Left forelimb (tissue), 1 donor: ENCODE data around the gene COX7A1.

ENCODE experiments used
- DNase-seq: peaks from one replicate; pipeline ENCODE4 v3.0.0-alpha.2; 2018; ENCODE audit warnings: low spot score

COX7A1 gene

DNA sequence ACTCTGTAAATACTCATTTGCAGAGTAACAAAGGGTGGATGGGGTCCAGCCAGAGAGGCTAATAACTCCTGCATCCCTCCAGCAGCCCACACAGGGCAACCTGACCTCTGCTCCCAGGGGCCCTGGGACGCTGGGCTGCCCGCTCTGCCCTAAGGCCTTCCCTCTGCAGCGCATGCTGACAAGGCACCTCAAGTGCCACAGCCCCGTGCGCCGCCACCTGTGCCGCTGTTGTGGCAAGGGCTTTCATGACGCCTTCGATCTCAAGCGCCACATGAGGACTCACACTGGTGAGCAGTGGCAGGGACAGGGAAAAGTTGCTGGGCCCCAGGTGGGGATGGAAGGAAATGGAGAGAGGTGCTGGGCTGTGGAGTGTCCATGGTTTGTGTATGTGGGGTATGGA lies 39.6 kb downstream of the COX7A1 start:
- DNase-seq: no peak

DNA sequence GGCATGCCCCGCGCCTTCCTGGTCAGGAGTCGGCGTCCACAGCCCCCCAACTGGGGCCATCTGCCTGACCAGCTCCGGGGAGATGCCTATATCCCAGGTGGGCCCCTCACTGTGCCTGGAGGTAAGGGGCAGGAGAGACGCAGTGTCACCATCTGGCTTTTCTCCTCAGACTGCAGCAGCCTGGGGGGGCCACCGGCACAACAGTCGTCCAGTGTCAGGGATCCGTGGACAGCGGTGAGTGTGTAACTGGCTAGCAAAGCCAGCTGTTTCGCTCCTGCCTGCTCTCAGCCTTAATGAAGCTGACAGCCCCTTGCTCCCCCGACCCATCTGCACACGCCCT lies 41.1 kb downstream of the COX7A1 start:
- no peak for DNase-seq

DNA sequence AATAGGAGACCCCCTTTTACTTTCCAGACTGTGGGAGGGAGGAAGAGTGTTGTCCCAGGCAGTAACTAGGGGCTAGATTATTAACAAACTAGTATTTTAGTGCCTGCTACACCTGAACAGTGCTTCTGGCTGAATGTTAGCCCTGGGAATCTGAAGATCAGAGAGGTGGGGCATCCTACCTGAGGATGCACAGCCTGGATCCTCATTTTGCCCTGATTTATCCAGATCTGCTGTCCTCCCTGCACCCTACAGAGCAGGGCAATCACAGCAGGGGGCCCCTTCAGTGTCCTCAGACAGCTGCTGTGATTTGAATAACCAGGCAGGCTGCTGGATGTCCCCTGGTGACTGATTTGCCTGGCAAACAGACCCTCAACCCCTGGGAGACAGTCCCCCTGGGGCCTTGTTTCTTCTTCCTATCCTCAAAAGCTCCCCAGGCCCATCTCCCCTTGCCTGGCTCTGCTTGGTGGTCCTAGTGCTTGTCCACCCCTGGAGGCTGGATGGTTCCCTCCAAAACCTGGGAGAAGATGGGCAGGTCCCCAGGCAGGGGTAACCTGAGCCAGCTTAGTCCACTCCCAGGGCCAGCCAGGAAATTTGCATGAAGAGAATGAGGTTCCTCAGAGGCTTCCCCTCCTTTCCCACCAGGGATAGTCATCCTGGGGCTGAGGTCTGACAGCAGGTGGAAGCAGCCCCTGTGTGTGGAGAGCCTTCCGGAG lies 41.6 kb downstream of the COX7A1 start, which contains the start of gene OVOL3:
TSS of gene OVOL3 (plus strand) at position 657 of the 713 bp plus-strand sequence. CDS start 60 bp downstream, outside the sequence.
- no peak for DNase-seq

DNA sequence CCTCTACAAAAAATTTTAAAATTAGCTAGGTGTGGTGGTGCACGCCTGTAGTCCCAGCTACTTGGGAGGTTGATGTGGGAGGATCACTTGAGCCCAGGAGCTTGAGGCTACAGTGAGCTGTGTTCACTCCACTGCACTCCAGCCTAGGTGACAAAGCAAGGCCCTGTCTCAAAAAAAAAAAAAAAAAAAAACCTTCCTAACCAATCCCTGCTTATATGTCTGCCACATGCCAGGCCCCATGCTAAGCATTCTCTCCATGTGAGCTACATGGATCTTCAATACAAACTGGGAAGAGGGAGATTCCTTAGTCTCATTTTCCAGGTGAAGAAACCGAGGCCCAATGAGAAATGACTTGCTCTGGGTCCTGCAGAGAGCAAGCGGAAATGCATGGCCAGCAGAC lies 43.6 kb downstream of the COX7A1 start:
- no peak for DNase-seq

DNA sequence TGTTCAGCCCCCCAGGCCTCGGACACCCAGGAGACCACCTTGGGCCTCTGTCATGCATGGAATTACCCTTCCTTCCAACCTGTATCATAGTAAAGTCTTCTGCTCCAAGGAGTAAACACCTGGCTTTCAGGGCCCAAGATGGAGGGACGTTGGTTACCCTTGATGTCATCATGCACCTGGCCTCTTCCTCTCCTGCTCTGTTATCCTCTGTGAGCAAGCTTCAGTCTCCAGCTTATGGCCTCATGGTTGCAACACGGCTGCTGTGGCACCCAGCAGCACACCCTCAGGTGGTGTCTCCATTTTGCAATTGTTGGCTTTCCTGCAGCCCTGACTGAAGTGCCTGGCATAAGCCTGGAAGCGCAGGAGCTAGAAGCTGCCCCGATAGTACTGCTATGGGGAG lies 45.3 kb downstream of the COX7A1 start:
- DNase-seq: no peak

DNA sequence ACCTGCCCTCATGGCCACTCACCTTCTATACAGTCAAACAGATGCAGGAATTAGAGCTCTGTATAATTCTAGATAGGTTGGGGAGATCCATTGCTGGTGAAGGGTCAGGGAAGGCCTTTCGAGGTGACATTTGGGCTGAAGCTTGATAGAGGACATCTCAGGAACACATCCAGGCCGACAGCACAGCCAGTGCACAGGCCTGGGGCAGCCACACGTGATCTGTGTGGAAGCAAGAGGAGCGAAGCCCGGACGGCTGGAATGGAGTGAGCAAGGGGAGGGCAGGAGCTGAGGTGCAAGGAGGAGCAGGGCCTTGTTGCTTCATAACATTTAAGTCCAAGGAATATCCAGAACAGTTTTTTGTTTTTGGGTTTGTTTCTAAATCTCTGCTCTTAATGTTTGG lies 45.8 kb downstream of the COX7A1 start:
- no peak for DNase-seq

DNA sequence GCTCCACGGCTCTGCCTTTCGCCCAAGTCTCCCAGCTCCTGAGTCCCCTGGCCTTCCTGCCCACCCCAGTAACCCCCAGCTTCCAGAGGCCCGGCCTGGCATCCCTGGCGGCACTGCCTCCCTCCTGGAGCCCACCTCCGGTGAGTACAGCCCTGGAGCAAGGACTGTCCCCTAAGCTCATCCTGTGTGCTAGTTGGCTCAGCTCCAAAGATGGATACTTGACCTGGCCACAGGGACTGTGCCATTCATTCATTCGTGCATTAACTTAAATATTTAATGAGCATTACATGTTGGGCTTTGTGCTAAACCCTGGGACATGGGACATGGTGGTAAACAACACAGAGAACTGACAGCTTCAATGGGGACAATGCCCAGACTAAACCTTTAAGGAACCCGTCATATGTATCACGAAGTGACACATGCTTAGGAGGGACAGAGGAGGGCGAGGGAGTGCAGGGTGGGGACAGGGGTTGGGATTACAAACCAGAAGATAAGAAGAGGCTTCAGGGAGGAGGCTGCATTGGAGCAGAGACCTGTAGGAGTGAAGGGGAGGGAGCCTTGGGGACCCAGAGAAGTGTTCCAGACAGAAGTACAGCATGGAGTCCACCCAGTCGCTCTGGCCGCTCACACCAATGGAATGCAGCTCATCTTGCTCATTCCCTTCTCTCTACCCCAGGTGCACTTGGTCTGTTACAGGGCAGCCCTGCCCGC lies 48.2 kb downstream of the COX7A1 start:
- DNase-seq: no peak

DNA sequence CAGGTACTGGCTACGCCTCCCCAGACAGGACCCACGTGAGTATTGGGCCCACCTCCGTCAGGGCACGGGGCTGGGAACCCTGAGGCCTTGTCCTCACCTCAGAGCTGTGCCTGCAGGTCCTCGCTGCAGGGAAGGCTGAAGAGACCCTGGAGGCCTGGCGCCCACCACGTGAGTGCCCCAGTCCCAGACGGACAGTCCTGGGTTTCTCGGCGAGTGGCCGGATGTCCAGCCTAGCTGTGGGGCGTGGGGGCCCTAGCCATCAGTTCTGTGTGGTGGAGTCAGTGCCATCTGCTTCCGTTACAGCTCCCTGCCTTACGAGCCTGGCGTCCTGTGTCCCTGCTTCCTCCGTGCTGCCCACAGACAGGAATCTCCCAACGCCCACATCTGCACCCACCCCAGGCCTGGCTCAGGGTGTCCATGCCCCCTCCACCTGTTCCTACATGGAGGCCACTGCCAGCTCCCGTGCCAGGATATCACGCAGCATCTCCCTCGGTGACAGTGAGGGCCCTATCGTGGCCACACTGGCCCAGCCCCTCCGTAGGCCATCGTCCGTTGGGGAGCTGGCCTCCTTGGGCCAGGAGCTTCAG lies 49.1 kb downstream of the COX7A1 start:
- no peak for DNase-seq

DNA sequence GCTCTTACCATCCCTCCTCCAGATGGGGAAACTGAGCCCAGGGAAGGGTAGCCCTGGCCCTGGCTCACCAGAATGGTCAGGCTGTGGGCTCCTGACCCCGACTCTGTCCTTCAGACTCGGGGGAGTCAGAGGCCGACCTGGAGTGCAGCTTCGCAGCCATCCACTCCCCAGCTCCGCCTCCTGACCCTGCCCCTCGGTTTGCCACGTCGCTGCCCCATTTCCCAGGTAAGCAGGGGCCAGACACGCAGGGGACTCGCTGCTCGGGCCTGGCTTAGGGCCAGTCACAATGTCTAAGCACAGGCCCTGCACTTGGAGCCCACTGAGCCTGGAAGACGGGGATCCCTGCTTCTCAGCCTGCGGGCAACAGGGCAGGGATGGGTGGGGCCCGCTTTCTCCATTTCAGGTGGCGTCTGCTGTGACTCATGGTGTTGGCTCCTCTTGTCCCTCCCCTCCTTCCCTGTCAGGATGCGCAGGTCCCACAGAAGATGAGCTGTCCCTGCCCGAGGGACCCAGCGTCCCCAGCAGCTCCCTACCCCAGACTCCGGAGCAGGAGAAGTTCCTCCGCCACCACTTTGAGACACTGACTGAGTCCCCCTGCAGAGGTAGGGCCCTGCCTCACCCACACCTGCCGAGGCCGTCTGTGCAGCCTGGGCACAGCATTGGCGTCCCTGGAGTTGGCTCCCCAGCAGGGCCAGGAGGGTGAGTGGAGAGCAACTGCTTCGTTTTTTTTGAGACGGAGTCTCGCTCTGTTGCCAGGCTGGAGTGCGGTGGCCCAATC lies 50.5 kb downstream of the COX7A1 start:
- DNase-seq: no peak
